HEK293 (cell line): ENCODE data around the gene TGFBRAP1.

Source experiments
- CTCF ChIA-PET: fragments of 350-600 bp; formaldehyde crosslinking; extraction: SDS; loops from one replicate; lab custom pipeline; 2021; ENCODE audit warnings: antibody characterized with exemption; lab: Yijun Ruan, JAX
- POLR2A ChIA-PET: fragments of 300-600 bp; formaldehyde crosslinking; extraction: SDS; loops from one replicate; lab custom pipeline; 2020; ENCODE audit warnings: antibody characterized with exemption, inconsistent platforms; lab: Yijun Ruan, JAX
- H3K27ac ChIP-seq: fragments of 200-500 bp; sonication (Bioruptor generic); 2 replicates; pipeline ENCODE4 v1.5.1; 2014; ENCODE audit warnings: low read depth, low read length, control low read depth, inconsistent platforms; ENCODE audit errors: extremely low read depth
- H3K36me3 ChIP-seq, 2 experiments: fragments of 200-500 bp in 1 of 2; sonication (Bioruptor generic) in 1 of 2; 1 replicate in 1 of 2; 2 replicates in 1 of 2; pipeline ENCODE4 v1.5.1; 2014 to 2017; ENCODE audit warnings: inconsistent platforms in 2 of 2, low read length in 2 of 2; ENCODE audit not compliant: control insufficient read depth in 2 of 2, insufficient read depth in 1 of 2
- H3K4me1 ChIP-seq: fragments of 200-500 bp; sonication (Bioruptor generic); 2 replicates; pipeline ENCODE4 v1.5.1; 2014; ENCODE audit warnings: mild to moderate bottlenecking, low read length, inconsistent platforms; ENCODE audit not compliant: control insufficient read depth, insufficient read depth
- H3K4me3 ChIP-seq: 2 replicates; pipeline ENCODE4 v1.5.1; 2011; ENCODE audit warnings: low read depth, mild to moderate bottlenecking, control low read depth, low read length, moderate library complexity
- H3K9me3 ChIP-seq: fragments of 200-500 bp; sonication (Bioruptor generic); 2 replicates; pipeline ENCODE4 v1.5.1; 2014; ENCODE audit warnings: low read depth, low read length, inconsistent platforms; ENCODE audit not compliant: control insufficient read depth, insufficient read depth
- ELK4 ChIP-seq: IDR thresholded peaks from 2 replicates; pipeline ENCODE4 v1.6.1; 2011; ENCODE audit warnings: mild to moderate bottlenecking, low read depth, low read length, borderline replicate concordance
- KLF9 ChIP-seq: fragments of 450-650 bp; formaldehyde crosslinking; IDR thresholded peaks from 2 replicates; pipeline ENCODE4 v1.5.1; 2016; ENCODE audit warnings: missing biosample characterization, missing genetic modification characterization, low read depth
- PATZ1 ChIP-seq: fragments of 450-650 bp; formaldehyde crosslinking; IDR thresholded peaks from 2 replicates; pipeline ENCODE4 v1.5.1; 2016; ENCODE audit warnings: missing biosample characterization, missing genetic modification characterization
- TSHZ1 ChIP-seq: fragments of 450-650 bp; formaldehyde crosslinking; IDR thresholded peaks from 2 replicates; pipeline ENCODE4 v1.5.1; 2016; ENCODE audit warnings: missing biosample characterization, missing genetic modification characterization, borderline replicate concordance
- ZBTB10 ChIP-seq: fragments of 450-650 bp; formaldehyde crosslinking; IDR thresholded peaks from 2 replicates; pipeline ENCODE4 v1.5.1; 2016; ENCODE audit warnings: missing biosample characterization, missing genetic modification characterization
- ZNF146 ChIP-seq: fragments of 450-650 bp; formaldehyde crosslinking; IDR thresholded peaks from 2 replicates; pipeline ENCODE4 v1.5.1; 2016; ENCODE audit warnings: missing biosample characterization, missing genetic modification characterization
- ZNF155 ChIP-seq: fragments of 450-650 bp; formaldehyde crosslinking; IDR thresholded peaks from 2 replicates; pipeline ENCODE4 v1.5.1; 2016; ENCODE audit warnings: missing biosample characterization, missing genetic modification characterization
- ZNF174 ChIP-seq: fragments of 450-650 bp; formaldehyde crosslinking; IDR thresholded peaks from 2 replicates; pipeline ENCODE4 v1.5.0; 2017; ENCODE audit warnings: missing biosample characterization, mild to moderate bottlenecking, missing genetic modification characterization
- ZNF175 ChIP-seq: fragments of 450-650 bp; formaldehyde crosslinking; IDR thresholded peaks from 2 replicates; pipeline ENCODE4 v1.5.1; 2016; ENCODE audit warnings: missing biosample characterization, missing genetic modification characterization
- ZNF221 ChIP-seq: fragments of 450-650 bp; formaldehyde crosslinking; IDR thresholded peaks from 2 replicates; pipeline ENCODE4 v1.5.1; 2017; ENCODE audit warnings: missing biosample characterization, missing genetic modification characterization, borderline replicate concordance
- ZNF302 ChIP-seq: fragments of 450-650 bp; formaldehyde crosslinking; IDR thresholded peaks from 2 replicates; pipeline ENCODE4 v1.5.1; 2016; ENCODE audit warnings: missing biosample characterization, missing genetic modification characterization, low read depth
- ZNF549 ChIP-seq: fragments of 450-650 bp; IDR thresholded peaks from 2 replicates; pipeline ENCODE4 v1.5.1; 2018; ENCODE audit warnings: missing biosample characterization, missing genetic modification characterization, mild to moderate bottlenecking, inconsistent platforms, moderate library complexity
- ZNF654 ChIP-seq: fragments of 450-650 bp; formaldehyde crosslinking; IDR thresholded peaks from 2 replicates; pipeline ENCODE4 v1.5.1; 2016; ENCODE audit warnings: low read depth, missing biosample characterization, missing genetic modification characterization
- ZNF707 ChIP-seq: fragments of 450-650 bp; formaldehyde crosslinking; IDR thresholded peaks from 2 replicates; pipeline ENCODE4 v1.5.1; 2016; ENCODE audit warnings: missing biosample characterization, missing genetic modification characterization

Gene TGFBRAP1

GRCh38 chr2:105307146-105307545 is 22.4 kb downstream of the TGFBRAP1 start:
- Histone ChIP-seq H3K4me1 (no peaks in the 10 kb centered on the region), H3K36me3 (peaks cover 0 to 20% of the 10 kb centered on the region in 2 experiments; a peak in 2 of 3 replicates), H3K4me3 (no peak overlapping the region), H3K27ac (no peak overlapping the region), H3K9me3 (no peaks in the 10 kb centered on the region)
- no peak for TF ChIP-seq ELK4
- TF ChIP-seq PATZ1 (tag by site-specific recombination): no peak
- TF ChIP-seq ZNF654: no peak
- no peak for TF ChIP-seq ZNF302 (tag by site-specific recombination)
- no peak for TF ChIP-seq ZNF155 (tag by site-specific recombination)
- no peak for TF ChIP-seq KLF9
- no peak for TF ChIP-seq ZNF174 (tag by site-specific recombination)
- TF ChIP-seq TSHZ1 (tag by site-specific recombination): no peak
- no peak for TF ChIP-seq ZNF146 (tag by site-specific recombination)
- no peak for TF ChIP-seq ZNF175 (tag by site-specific recombination)
- TF ChIP-seq ZNF221 (tag by site-specific recombination): no peak
- TF ChIP-seq ZNF707: no peak
- no peak for TF ChIP-seq ZBTB10
- ChIA-PET CTCF (no interaction called here), POLR2A (no interaction called here)

GRCh38 chr2:105301646-105302045 is 27.9 kb downstream of the TGFBRAP1 start:
- TF ChIP-seq ZNF549 (no peak), ZNF146 (tag by site-specific recombination) (no peak)
- H3K9me3 ChIP-seq: no peaks in the 10 kb centered on the region
- no peak overlapping the region for H3K27ac ChIP-seq
- ChIA-PET POLR2A (no interaction called here), CTCF (interaction anchor here (0.7 to 1.2 kb wide), 3 partner anchors 19 to 66 kb away, joined by 3 read pairs; no protein-coding TSS in a partner anchor)
- H3K4me3 ChIP-seq: no peak overlapping the region
- H3K4me1 ChIP-seq: no peaks in the 10 kb centered on the region
- H3K36me3 ChIP-seq: peaks cover 0 to 20% of the 10 kb centered on the region in 2 experiments; a peak in 2 of 3 replicates
